Psoas muscle (tissue), 8 donors: Measurements from ENCODE around the gene CLSTN3. TPM values are rescaled to one million over a fixed set of nuclear protein-coding genes. Genes with fewer than 3 reads are reported as not detected.
A peak's percentile ranks its signal among the peaks of the same experiment; 100 is the strongest.

ENCODE experiments used
- ATAC-seq, 4 donors: fragments of 200-7000 bp; cut with Tn5 transposase; one replicate each; pipeline ENCODE4 v1.9.1; 2020; ENCODE audit warnings: moderate library complexity in 3 of 4, mild to moderate bottlenecking in 2 of 4
- DNase-seq, 2 donors: peaks; one replicate each; pipeline ENCODE4 v3.0.0-alpha.2; 2020
- H3K27ac ChIP-seq: fragments of 200-600 bp; one replicate; pipeline ENCODE4 v1.8.0; 2022
- H3K27me3 ChIP-seq, 3 donors: fragments of 200-600 bp in 1 of 3; one replicate each; pipeline versions ENCODE4 v1.6.1 to v1.8.0; 2013 to 2022; ENCODE audit warnings: low read length in 2 of 3, mild to moderate bottlenecking in 2 of 3, moderate library complexity in 1 of 3; ENCODE audit not compliant: insufficient read depth in 3 of 3
- H3K36me3 ChIP-seq, 2 donors: fragments of 200-600 bp in 1 of 2; one replicate each; pipeline versions ENCODE4 v1.6.1 to v1.8.0; 2013 to 2022; ENCODE audit warnings: low read depth in 1 of 2, mild to moderate bottlenecking in 1 of 2, moderate library complexity in 1 of 2; ENCODE audit not compliant: insufficient read depth in 1 of 2
- H3K4me1 ChIP-seq: fragments of 200-600 bp; one replicate; pipeline ENCODE4 v1.8.0; 2022
- H3K4me3 ChIP-seq: fragments of 200-600 bp; one replicate; pipeline ENCODE4 v1.8.0; 2022; ENCODE audit warnings: mild to moderate bottlenecking
- H3K9me3 ChIP-seq: fragments of 200-600 bp; one replicate; pipeline ENCODE4 v1.8.0; 2022
- WGBS, 3 donors: extraction: QIAGEN DNeasy Blood & Tissue Kit; methylation state at CpG; one replicate each; pipeline versions ENCODE4 v1.1.6 to v1.1.7; 2013; 5-methylcytosine and 5-hydroxymethylcytosine counted together
- intact Hi-C, 2 donors: fragments of 100-400 bp; cut with DNase I; formaldehyde crosslinking; loops; one replicate each; pipeline versions ENCODE4 v1.11.0 to v1.14.2; 2022
- polyA plus RNA-seq, 3 donors: library from polyadenylated mRNA; stranded (reverse); fragments of 200-250 nt; gene quantifications; one replicate each; pipeline ENCODE4 v1.2.3, GENCODE V29; 2013
- total RNA-seq, 4 donors: library from RNA; stranded (reverse); fragmentation: NEBNext Ultra II Directional in 2 of 4; extraction: Animal tissue kit (Norgen Biotek cat#: 25700) in 2 of 4; gene quantifications; one replicate each; pipeline versions ENCODE4 v1.2.1 to v1.2.4, GENCODE V29; 2021 to 2023
- TF ChIP-seq, protein P1 (sequence below): fragments of 200-600 bp; IDR thresholded peaks from one replicate; pipeline ENCODE4 v1.8.0; 2022; ENCODE audit warnings: antibody characterized with exemption
- donor health status: healthy with polysubstance abuse.
- donor health status: DM: no; HTN: no; CAD: no; lungs with moderate emphysema.
- donor health status: Bipolar disorder and iron deficiency.
- donor health status: healthy.
- donor health status: DM: yes; HTN: yes; CAD: no.
- donor health status: DM: no; HTN: no; CAD: no.
- donor health status: DM: no; HTN: no; CAD: no.
- donor health status: DM: yes; HTN: yes; CAD: no.

Gene CLSTN3
- total and polyA plus RNA-seq, 7 donors, result 1.2 to 5.1 (median 3.2) TPM

DNA sequence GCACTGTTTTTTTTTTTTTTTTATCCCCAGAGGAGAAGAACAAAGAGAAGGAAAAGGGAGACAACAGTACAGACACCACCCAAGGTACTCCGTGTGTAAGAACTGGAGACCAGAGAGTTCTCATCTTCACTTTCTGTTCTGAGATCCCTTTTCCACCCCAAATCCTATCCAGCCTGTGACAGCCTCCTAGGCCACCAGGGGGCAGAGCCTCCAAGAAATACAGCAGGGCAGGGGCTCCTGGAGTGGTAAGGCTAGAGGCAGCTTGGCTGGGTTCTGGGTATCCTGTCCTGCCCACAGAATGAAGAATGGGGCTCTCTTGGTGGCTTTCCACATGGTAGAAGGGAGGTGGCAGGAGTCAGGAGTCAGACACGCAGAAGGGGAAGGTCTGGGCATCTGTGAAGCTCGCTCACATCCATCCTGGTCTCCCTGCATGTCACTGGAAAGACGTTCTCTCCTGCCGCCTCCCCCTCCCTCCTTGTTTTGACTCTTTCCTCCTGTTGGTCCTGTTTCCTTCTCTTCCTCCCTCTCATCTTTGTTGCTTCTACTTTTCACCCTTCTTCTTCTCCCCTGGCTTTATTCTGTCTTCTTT lies 12.0 kb downstream of the CLSTN3 start:
- 59 to 76% (median 75%) methylated on average over 5 of the region's 5 CpGs for WGBS, 3 donors
- DNase-seq, result no peak
- Histone ChIP-seq H3K27me3 (no peaks in the 10 kb centered on the region), H3K27ac (no peak overlapping the region), H3K4me3 (no peak overlapping the region), H3K36me3 (no peaks in the 10 kb centered on the region), H3K4me1 (no peaks in the 10 kb centered on the region), H3K9me3 (no peaks in the 10 kb centered on the region)
- ATAC-seq, result peak in 2 of 4 donors; percentile 76
- intact Hi-C loops, result loop anchor here in 1 of 2 donors (10.0 kb wide), 1 partner anchor 493 kb away; no protein-coding TSS in a partner anchor
- TF ChIP-seq, protein P1, sequence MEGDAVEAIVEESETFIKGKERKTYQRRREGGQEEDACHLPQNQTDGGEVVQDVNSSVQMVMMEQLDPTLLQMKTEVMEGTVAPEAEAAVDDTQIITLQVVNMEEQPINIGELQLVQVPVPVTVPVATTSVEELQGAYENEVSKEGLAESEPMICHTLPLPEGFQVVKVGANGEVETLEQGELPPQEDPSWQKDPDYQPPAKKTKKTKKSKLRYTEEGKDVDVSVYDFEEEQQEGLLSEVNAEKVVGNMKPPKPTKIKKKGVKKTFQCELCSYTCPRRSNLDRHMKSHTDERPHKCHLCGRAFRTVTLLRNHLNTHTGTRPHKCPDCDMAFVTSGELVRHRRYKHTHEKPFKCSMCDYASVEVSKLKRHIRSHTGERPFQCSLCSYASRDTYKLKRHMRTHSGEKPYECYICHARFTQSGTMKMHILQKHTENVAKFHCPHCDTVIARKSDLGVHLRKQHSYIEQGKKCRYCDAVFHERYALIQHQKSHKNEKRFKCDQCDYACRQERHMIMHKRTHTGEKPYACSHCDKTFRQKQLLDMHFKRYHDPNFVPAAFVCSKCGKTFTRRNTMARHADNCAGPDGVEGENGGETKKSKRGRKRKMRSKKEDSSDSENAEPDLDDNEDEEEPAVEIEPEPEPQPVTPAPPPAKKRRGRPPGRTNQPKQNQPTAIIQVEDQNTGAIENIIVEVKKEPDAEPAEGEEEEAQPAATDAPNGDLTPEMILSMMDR, result peak; percentile 65

DNA sequence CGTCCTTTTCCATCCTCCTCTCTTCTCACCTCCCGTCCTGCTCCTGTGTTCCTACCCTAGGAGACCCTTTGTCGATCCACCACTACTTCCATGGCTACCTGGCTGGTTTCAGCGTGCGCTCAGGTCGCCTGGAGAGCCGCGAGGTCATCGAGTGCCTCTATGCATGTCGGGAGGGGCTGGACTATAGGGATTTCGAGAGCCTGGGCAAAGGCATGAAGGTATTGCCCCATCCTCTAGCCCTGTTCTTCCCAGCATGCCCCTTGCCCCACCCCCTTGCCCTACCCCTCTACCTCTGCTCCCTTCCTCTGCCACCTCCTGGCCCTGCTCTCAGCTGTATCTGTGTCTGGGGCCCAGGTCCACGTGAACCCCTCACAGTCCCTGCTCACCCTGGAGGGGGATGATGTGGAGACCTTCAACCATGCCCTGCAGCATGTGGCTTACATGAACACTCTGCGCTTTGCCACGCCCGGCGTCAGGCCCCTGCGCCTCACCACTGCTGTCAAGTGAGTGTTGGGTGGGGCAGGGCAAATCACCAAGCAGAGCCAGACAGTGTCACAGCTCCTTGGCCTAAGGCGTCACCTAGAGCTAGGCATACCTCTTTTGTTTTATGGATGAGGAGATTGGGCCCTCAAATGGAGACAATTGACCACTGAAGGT lies 12.8 kb downstream of the CLSTN3 start:
- Histone ChIP-seq H3K27me3 (no peaks in the 10 kb centered on the region), H3K27ac (no peak overlapping the region), H3K9me3 (no peaks in the 10 kb centered on the region), H3K4me1 (no peaks in the 10 kb centered on the region), H3K4me3 (no peak overlapping the region), H3K36me3 (no peaks in the 10 kb centered on the region)
- TF ChIP-seq, protein P1, result no peak
- WGBS, 3 donors, result 93 to 95% (median 93%) methylated on average over 18 of the region's 18 CpGs
- DNase-seq (no peak), ATAC-seq (no peak)
- intact Hi-C loops, result loop anchor here in 1 of 2 donors (1.0 to 10.0 kb wide), 2 partner anchors 45 to 492 kb away; no protein-coding TSS in a partner anchor

DNA sequence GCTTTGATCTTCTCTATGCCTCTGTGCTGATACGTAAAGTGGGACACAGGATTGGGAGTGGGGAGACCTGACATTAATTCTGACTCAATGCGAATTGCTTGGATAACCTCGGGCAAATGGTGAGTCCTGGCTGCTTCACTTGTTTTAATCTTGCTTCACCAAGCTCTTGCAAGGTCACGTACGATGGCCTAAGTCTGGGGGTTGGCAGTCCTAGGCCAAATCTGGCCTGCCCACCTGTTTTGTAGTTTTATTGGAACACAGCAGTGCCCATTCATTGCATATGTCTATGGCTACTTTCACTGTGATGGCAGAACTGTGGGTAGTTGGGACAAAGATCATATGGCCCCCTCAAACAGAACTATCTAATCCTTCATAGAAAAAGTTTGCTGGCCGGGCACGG lies 13.4 kb downstream of the CLSTN3 start:
- TF ChIP-seq, protein P1, result no peak
- Histone ChIP-seq H3K9me3 (no peaks in the 10 kb centered on the region), H3K27ac (no peak overlapping the region), H3K4me3 (no peak overlapping the region), H3K4me1 (no peaks in the 10 kb centered on the region), H3K36me3 (no peaks in the 10 kb centered on the region), H3K27me3 (no peaks in the 10 kb centered on the region)
- ATAC-seq, result no peak
- no peak for DNase-seq
- WGBS, 3 donors, result 83 to 89% (median 87%) methylated on average over 7 of the region's 7 CpGs
- intact Hi-C loops, result loop anchor here in 1 of 2 donors (1.0 to 10.0 kb wide), 2 partner anchors 45 to 491 kb away; no protein-coding TSS in a partner anchor

DNA sequence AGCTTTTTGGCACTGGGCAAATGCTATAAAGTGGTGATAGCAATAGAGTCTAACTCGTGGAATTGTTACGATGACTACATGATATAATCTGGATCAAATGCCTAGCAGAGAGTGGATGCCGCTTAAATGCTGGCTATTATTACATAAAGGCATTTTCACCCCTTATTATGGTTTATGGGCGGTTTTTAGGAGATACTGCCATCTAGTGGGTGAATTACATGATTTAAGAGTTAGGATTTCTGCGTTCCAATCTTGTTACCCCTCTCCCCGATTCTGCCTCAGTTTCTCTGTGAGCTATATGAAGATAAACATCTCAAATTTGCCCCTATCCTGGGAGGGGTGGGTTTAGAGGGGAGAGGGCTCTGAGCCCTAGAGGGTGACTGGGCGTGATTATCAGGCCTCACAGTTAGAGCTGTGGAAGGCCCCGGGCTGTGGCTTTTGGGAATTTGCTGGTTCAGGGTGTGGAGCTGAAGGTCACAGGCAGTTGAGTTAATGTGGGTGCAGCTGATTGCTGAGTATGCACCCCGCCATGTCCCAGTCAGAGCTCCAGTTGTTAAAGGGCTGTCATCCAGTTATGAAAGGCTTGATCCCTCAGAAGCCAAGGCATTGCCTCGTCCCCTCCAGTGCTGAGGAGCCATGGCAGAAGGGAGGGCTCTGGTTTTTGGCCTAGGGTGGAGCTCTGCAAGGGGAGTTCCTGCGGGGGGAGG lies 14.4 kb downstream of the CLSTN3 start:
- intact Hi-C loops, result loop anchor here in 1 of 2 donors (10.0 kb wide), 1 partner anchor 490 kb away; no protein-coding TSS in a partner anchor
- H3K9me3 ChIP-seq, result no peaks in the 10 kb centered on the region
- H3K4me1 ChIP-seq, result no peaks in the 10 kb centered on the region
- DNase-seq (no peak), ATAC-seq (peak; percentile 30 to 73 (median 48))
- H3K27me3 ChIP-seq, result no peaks in the 10 kb centered on the region
- no peaks in the 10 kb centered on the region for H3K36me3 ChIP-seq
- no peak overlapping the region for H3K4me3 ChIP-seq
- H3K27ac ChIP-seq, result no peak overlapping the region
- WGBS, 3 donors, result 37 to 45% (median 41%) methylated on average over 11 of the region's 11 CpGs
- TF ChIP-seq, protein P1, result peak; percentile 56
